OCI-LY1 (cell line): Measurements from ENCODE around the gene NKAIN4.

Source experiments
- EZH2 ChIP-seq: fragments of 200-600 bp; sonication (generic), shearing (Covaris generic); IDR thresholded peaks from 2 replicates; pipeline ENCODE4 v1.8.0; 2017; ENCODE audit warnings: borderline replicate concordance, mixed run types, mild to moderate bottlenecking, antibody characterized with exemption, low read length, moderate library complexity, mixed read lengths
- TF ChIP-seq, protein P1 (sequence below): fragments of 200-600 bp; sonication (generic), shearing (Covaris generic); IDR thresholded peaks from 2 replicates; pipeline ENCODE4 v1.5.1; 2017; ENCODE audit warnings: mild to moderate bottlenecking, antibody characterized with exemption, low read length, moderate library complexity, mixed read lengths

DNA sequence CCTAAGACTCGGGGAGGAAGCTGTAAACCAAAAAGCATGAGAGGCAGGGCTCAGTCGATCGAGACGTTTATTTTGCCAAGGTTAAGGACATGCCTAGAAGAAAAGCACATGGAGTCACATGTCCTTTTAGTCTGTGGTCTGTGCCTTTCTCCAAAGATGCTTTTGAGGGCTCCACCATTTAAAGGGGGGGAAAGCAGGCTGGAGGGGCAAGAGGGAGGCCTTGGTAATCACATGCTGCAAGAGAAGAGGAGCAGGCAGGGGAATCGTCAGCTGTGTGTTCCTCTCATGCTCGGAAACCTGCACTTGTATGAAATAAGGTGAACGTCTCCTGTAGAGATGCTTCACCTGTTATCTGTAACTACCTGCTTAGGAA, 29.2 kb downstream of the NKAIN4 start:
- TF ChIP-seq, protein P1, sequence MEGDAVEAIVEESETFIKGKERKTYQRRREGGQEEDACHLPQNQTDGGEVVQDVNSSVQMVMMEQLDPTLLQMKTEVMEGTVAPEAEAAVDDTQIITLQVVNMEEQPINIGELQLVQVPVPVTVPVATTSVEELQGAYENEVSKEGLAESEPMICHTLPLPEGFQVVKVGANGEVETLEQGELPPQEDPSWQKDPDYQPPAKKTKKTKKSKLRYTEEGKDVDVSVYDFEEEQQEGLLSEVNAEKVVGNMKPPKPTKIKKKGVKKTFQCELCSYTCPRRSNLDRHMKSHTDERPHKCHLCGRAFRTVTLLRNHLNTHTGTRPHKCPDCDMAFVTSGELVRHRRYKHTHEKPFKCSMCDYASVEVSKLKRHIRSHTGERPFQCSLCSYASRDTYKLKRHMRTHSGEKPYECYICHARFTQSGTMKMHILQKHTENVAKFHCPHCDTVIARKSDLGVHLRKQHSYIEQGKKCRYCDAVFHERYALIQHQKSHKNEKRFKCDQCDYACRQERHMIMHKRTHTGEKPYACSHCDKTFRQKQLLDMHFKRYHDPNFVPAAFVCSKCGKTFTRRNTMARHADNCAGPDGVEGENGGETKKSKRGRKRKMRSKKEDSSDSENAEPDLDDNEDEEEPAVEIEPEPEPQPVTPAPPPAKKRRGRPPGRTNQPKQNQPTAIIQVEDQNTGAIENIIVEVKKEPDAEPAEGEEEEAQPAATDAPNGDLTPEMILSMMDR: no peak
- no peak for TF ChIP-seq EZH2
